HG03175 (cell line): ENCODE data around the gene ETS1.

Experiments
- ATAC-seq: cut with Tn5 transposase; IDR thresholded peaks from one replicate; pipeline ENCODE4 v1.9.1; 2021; ENCODE audit warnings: mild to moderate bottlenecking, moderate library complexity; ENCODE audit not compliant: unreplicated experiment

Gene ETS1

GRCh38 chr11:128522055-128522942, 65.1 kb downstream of the ETS1 start:
- peak; percentile 76 for ATAC-seq

GRCh38 chr11:128521682-128522054, 65.7 kb downstream of the ETS1 start:
- no peak for ATAC-seq

- no peak for ATAC-seq
Measured at GRCh38 chr11:128520888-128521681, 66.3 kb downstream of the ETS1 start.

GRCh38 chr11:128520206-128520887, 67.0 kb downstream of the ETS1 start:
- no peak for ATAC-seq

GRCh38 chr11:128519338-128519737, 68.0 kb downstream of the ETS1 start:
- ATAC-seq, result peak; percentile 26

GRCh38 chr11:128518493-128519207, 68.7 kb downstream of the ETS1 start:
- no peak for ATAC-seq

- no peak for ATAC-seq
Measured at GRCh38 chr11:128517451-128518230, 69.7 kb downstream of the ETS1 start.

- no peak for ATAC-seq
Measured at GRCh38 chr11:128516886-128517285, 70.5 kb downstream of the ETS1 start.

GRCh38 chr11:128515826-128516778, 71.3 kb downstream of the ETS1 start:
- no peak for ATAC-seq

- no peak for ATAC-seq
Measured at GRCh38 chr11:128515086-128515485, 72.3 kb downstream of the ETS1 start.

GRCh38 chr11:128513915-128514681, 73.3 kb downstream of the ETS1 start:
- ATAC-seq, result no peak

- no peak for ATAC-seq
Measured at GRCh38 chr11:128512474-128512996, 74.8 kb downstream of the ETS1 start.

- no peak for ATAC-seq
Measured at GRCh38 chr11:128511712-128512111, 75.6 kb downstream of the ETS1 start.

GRCh38 chr11:128509621-128510389, 77.6 kb downstream of the ETS1 start:
- ATAC-seq, result no peak

- ATAC-seq, result no peak
Measured at GRCh38 chr11:128508770-128509510, 78.4 kb downstream of the ETS1 start.

GRCh38 chr11:128507936-128508335, 79.4 kb downstream of the ETS1 start:
- ATAC-seq, result no peak
